Activated naive CD8-positive, alpha-beta T cell treated with anti-CD3 and anti-CD28 coated beads, Interleukin-2, amount 10 ng/mL, durations not matched to agents 7 days and 5 days (primary cell): Measurements from ENCODE around the gene HEY2. TPM values are rescaled to one million over a fixed set of nuclear protein-coding genes. Genes with fewer than 3 reads are reported as not detected.
A peak's percentile ranks its signal among the peaks of the same experiment; 100 is the strongest.
"Not testable (repeated sequence)": the region's sequence is repeated elsewhere in the genome, so short reads cannot be mapped to it uniquely, and the experiment has no call there.

Experiments used
- ATAC-seq: fragments of 150-1000 bp; cut with Tn5 transposase; one replicate; pipeline ENCODE4 v1.10.0; 2021; ENCODE audit warnings: low read depth, moderate library complexity
- POLR2A ChIA-PET: fragments of 350-600 bp; sonication (Branson Sonifier 250); formaldehyde crosslinking; loops from one replicate; lab custom pipeline; 2021; ENCODE audit warnings: antibody characterized with exemption; lab: Charles Lee
- DNase-seq: peaks from one replicate; pipeline ENCODE4 v3.0.0; 2021
- H3K27ac Mint-ChIP-seq: one replicate; pipeline ENCODE4 v1.8.0; 2022; ENCODE audit warnings: mild to moderate bottlenecking, mixed read lengths
- H3K27me3 Mint-ChIP-seq: one replicate; pipeline ENCODE4 v1.8.0; 2022; ENCODE audit warnings: mild to moderate bottlenecking, moderate library complexity, mixed read lengths
- H3K36me3 Mint-ChIP-seq: one replicate; pipeline ENCODE4 v1.8.0; 2021; ENCODE audit warnings: mild to moderate bottlenecking, mixed read lengths
- H3K4me1 Mint-ChIP-seq: one replicate; pipeline ENCODE4 v1.8.0; 2021; ENCODE audit warnings: mixed read lengths
- H3K4me3 Mint-ChIP-seq: one replicate; pipeline ENCODE4 v1.8.0; 2022; ENCODE audit warnings: mild to moderate bottlenecking, moderate library complexity, mixed read lengths
- H3K9me3 Mint-ChIP-seq: one replicate; pipeline ENCODE4 v1.8.0; 2021; ENCODE audit warnings: mixed read lengths
- total RNA-seq, 2 experiments: library from RNA; stranded (reverse); gene quantifications; one replicate each; pipeline ENCODE4 v1.2.3, GENCODE V29; 2021

The HEY2 gene
- total RNA-seq, 2 experiments from 2014 or later: 0.11 to 0.22 TPM

GRCh38 chr6:125797886-125798444 lies 48.5 kb downstream of the HEY2 start:
- POLR2A ChIA-PET: interaction anchor here (1.0 kb wide), 1 partner anchor 8 kb away, joined by 3 read pairs; no protein-coding TSS in a partner anchor
- no peak overlapping the region for H3K27ac Mint-ChIP-seq
- DNase-seq: no peak
- H3K36me3 Mint-ChIP-seq: peaks cover 15% of the 10 kb centered on the region
- H3K27me3 Mint-ChIP-seq: no peaks in the 10 kb centered on the region
- no peaks in the 10 kb centered on the region for H3K9me3 Mint-ChIP-seq
- no peak for ATAC-seq
- no peak overlapping the region for H3K4me3 Mint-ChIP-seq
- peaks cover 21% of the 10 kb centered on the region for H3K4me1 Mint-ChIP-seq

- H3K27me3 Mint-ChIP-seq: no peaks in the 10 kb centered on the region
- peaks cover 19% of the 10 kb centered on the region for H3K4me1 Mint-ChIP-seq
- no peak overlapping the region for H3K4me3 Mint-ChIP-seq
- DNase-seq (no peak), ATAC-seq (no peak)
- POLR2A ChIA-PET: interaction anchor here (1.0 kb wide), 1 partner anchor 9 kb away, joined by 3 read pairs; no protein-coding TSS in a partner anchor
- H3K9me3 Mint-ChIP-seq: no peaks in the 10 kb centered on the region
- H3K27ac Mint-ChIP-seq: no peak overlapping the region
- H3K36me3 Mint-ChIP-seq: peaks cover 19% of the 10 kb centered on the region
Measured at GRCh38 chr6:125798734-125799508, 49.5 kb downstream of the HEY2 start.

GRCh38 chr6:125802383-125802782 lies 53.0 kb downstream of the HEY2 start:
- Mint-ChIP-seq H3K36me3 (peaks cover 24% of the 10 kb centered on the region), H3K9me3 (no peaks in the 10 kb centered on the region), H3K27me3 (no peaks in the 10 kb centered on the region), H3K4me1 (peaks cover 35% of the 10 kb centered on the region), H3K27ac (no peak overlapping the region), H3K4me3 (no peak overlapping the region)
- DNase-seq: no peak
- ATAC-seq: no peak
- POLR2A ChIA-PET: interaction anchor here (2.0 kb wide), 1 partner anchor 12 kb away, joined by 8 read pairs; the partner anchor contains the start of gene NCOA7

GRCh38 chr6:125802943-125803377 lies 53.5 kb downstream of the HEY2 start:
- no peak for ATAC-seq
- peaks cover 24% of the 10 kb centered on the region for H3K36me3 Mint-ChIP-seq
- H3K27ac Mint-ChIP-seq: no peak overlapping the region
- no peak overlapping the region for H3K4me3 Mint-ChIP-seq
- peaks cover 40% of the 10 kb centered on the region for H3K4me1 Mint-ChIP-seq
- no peak for DNase-seq
- H3K27me3 Mint-ChIP-seq: no peaks in the 10 kb centered on the region
- no peaks in the 10 kb centered on the region for H3K9me3 Mint-ChIP-seq
- POLR2A ChIA-PET: no interaction called here

DNA sequence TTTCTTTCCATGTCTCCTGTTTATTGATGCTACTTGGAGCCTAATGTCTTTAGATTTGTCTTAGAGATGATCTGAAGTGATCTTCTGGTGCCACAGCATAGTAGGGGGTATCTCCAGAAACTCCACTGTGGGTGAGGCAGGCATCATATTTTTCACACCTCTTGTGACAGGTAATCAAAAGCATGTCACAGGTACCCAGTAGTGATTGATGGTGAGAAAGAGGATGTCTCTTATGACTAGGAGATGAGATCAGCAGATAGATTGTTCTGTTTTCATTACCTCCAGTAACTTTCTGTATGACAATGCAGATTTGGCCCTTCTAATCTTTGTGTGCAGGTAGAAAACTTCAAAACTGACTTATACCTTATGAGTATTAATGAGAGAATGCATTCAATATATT lies 54.8 kb downstream of the HEY2 start:
- POLR2A ChIA-PET: interaction anchor here (1.2 kb wide), 1 partner anchor 14 kb away, joined by 8 read pairs; the partner anchor contains the start of gene NCOA7
- H3K4me1 Mint-ChIP-seq: peaks cover 42% of the 10 kb centered on the region
- ATAC-seq: peak; percentile 31
- H3K27me3 Mint-ChIP-seq: no peaks in the 10 kb centered on the region
- peaks cover 18% of the 10 kb centered on the region for H3K36me3 Mint-ChIP-seq
- no peak overlapping the region for H3K4me3 Mint-ChIP-seq
- no peaks in the 10 kb centered on the region for H3K9me3 Mint-ChIP-seq
- no peak for DNase-seq
- no peak overlapping the region for H3K27ac Mint-ChIP-seq

GRCh38 chr6:125804866-125805425 lies 55.5 kb downstream of the HEY2 start:
- H3K4me3 Mint-ChIP-seq, H3K27ac Mint-ChIP-seq, H3K27me3 Mint-ChIP-seq, ATAC-seq, H3K9me3 Mint-ChIP-seq, DNase-seq: not testable (repeated sequence)
- POLR2A ChIA-PET: interaction anchor here (1.2 kb wide), 1 partner anchor 14 kb away, joined by 8 read pairs; the partner anchor contains the start of gene NCOA7
- H3K4me1 Mint-ChIP-seq: peaks cover 42% of the 10 kb centered on the region
- H3K36me3 Mint-ChIP-seq: peaks cover 16% of the 10 kb centered on the region

- Mint-ChIP-seq H3K27ac (no peak overlapping the region), H3K27me3 (no peaks in the 10 kb centered on the region), H3K36me3 (peaks cover 16% of the 10 kb centered on the region), H3K9me3 (no peaks in the 10 kb centered on the region), H3K4me3 (no peak overlapping the region), H3K4me1 (peaks cover 46% of the 10 kb centered on the region)
- ATAC-seq (no peak), DNase-seq (no peak)
- POLR2A ChIA-PET: interaction anchor here (1.5 kb wide), 1 partner anchor 16 kb away, joined by 7 read pairs; the partner anchor contains the start of gene NCOA7
Measured at GRCh38 chr6:125806813-125807212, 57.4 kb downstream of the HEY2 start.

DNA sequence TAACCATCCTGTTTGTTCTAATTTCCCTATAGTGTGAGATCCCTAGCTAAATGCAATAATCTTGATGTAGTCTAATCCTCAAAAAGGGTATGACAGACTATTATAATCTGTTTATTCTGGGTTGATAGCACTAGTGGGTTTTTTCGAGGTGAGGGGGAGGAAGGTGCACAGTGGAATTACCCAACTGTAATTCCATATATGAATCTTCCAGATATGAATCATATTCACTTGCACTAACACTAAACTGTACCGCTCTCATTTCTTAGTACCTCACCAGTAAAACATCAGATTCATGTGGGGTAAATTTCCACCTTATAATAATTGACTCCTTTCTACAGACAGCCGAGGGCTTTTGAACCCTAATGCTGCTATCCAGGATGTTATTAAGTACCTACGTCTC lies 57.9 kb downstream of the HEY2 start:
- ATAC-seq (no peak), DNase-seq (no peak)
- Mint-ChIP-seq H3K27me3 (no peaks in the 10 kb centered on the region), H3K27ac (no peak overlapping the region), H3K4me1 (peaks cover 44% of the 10 kb centered on the region), H3K36me3 (peaks cover 13% of the 10 kb centered on the region), H3K4me3 (no peak overlapping the region), H3K9me3 (no peaks in the 10 kb centered on the region)
- POLR2A ChIA-PET: no interaction called here

DNA sequence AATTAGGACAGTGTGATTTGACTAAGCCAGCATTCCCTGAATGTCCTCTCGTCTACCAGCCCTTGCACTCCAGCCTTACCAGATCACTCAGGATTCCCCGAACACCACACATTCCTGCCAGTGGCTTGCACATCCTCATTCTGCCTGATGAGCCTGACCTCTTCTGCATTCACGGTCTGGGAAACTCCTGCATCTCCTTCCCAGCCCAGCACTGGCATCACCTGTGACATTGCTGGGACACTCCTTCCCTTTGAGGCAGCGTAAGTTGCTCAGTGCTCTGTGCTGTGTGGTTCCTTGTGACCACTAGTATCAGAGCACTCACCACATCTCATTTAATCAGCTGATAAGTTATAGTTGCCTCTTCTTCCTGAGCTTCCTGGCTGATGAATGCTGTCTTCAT lies 58.6 kb downstream of the HEY2 start:
- Mint-ChIP-seq H3K9me3 (no peaks in the 10 kb centered on the region), H3K4me1 (peaks cover 40% of the 10 kb centered on the region), H3K4me3 (no peak overlapping the region), H3K27me3 (no peaks in the 10 kb centered on the region), H3K36me3 (peaks cover 18% of the 10 kb centered on the region), H3K27ac (no peak overlapping the region)
- DNase-seq: no peak
- ATAC-seq: no peak
- POLR2A ChIA-PET: interaction anchor here (1.4 kb wide), 1 partner anchor 17 kb away, joined by 4 read pairs; the partner anchor contains the start of gene NCOA7

- Mint-ChIP-seq H3K9me3 (no peaks in the 10 kb centered on the region), H3K36me3 (peaks cover 16% of the 10 kb centered on the region), H3K4me3 (no peak overlapping the region), H3K27ac (no peak overlapping the region), H3K4me1 (peaks cover 38% of the 10 kb centered on the region), H3K27me3 (no peaks in the 10 kb centered on the region)
- ATAC-seq (no peak), DNase-seq (no peak)
- POLR2A ChIA-PET: interaction anchor here (1.4 kb wide), 1 partner anchor 18 kb away, joined by 4 read pairs; the partner anchor contains the start of gene NCOA7
Measured at GRCh38 chr6:125808591-125808990, 59.2 kb downstream of the HEY2 start.

DNA sequence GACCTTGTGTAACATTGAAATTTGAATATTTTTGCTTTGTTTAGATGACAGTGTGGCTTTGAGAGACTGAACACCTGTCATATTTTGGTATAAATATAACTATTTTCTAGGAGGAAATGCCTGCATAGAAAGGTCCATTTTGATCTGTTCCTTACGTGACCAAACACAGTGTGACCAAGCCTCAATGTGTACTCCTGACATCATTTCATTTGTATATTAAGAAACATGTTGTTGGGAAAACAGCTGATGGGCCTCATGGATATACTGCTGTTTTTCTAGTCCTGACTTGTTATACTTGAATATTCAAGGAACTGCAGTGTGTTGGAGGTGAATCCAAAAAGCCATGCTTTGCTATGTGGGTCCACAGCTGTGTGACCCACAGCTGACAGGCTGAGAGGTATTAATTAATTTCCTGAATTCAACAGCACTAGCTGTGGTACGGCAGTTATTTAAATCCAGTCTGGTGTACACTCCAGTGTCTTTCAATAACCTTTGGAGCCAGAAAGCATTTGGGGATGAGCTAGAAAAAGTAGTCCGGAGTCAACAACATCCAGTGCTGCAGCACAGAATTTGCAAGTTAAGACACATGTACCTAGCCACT lies 60.2 kb downstream of the HEY2 start:
- POLR2A ChIA-PET: interaction anchor here (1.8 kb wide), 1 partner anchor 19 kb away, joined by 8 read pairs; the partner anchor contains the start of gene NCOA7
- no peak for ATAC-seq
- no peak for DNase-seq
- Mint-ChIP-seq H3K27ac (no peak overlapping the region), H3K9me3 (no peaks in the 10 kb centered on the region), H3K4me1 (peaks cover 35% of the 10 kb centered on the region), H3K4me3 (no peak overlapping the region), H3K36me3 (peaks cover 10% of the 10 kb centered on the region), H3K27me3 (no peaks in the 10 kb centered on the region)

DNA sequence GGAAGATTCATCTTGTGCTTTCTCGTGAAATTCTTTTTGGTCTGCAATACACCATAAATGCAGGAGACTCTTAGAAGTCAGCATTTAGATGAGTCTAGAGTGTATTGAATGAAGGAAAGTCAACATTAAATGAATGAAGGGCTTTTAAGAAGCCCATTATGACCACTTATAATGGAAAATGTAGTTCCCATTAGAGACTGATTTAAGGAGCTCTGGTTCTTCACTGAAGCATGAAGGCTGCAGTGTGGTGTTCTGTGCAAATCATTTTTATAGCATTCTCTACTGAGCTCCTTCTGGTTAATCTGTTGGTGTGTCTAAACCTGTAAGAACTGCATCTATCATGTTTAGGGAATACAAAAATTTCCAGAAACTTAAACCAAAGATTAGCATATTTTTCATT lies 61.0 kb downstream of the HEY2 start:
- POLR2A ChIA-PET: interaction anchor here (1.8 kb wide), 1 partner anchor 20 kb away, joined by 8 read pairs; the partner anchor contains the start of gene NCOA7

More for the DNA sequence above, 61.0 kb downstream of the HEY2 start:
- peaks cover 12% of the 10 kb centered on the region for H3K36me3 Mint-ChIP-seq
- DNase-seq (no peak), ATAC-seq (no peak)
- H3K27ac Mint-ChIP-seq: no peak overlapping the region
- no peaks in the 10 kb centered on the region for H3K27me3 Mint-ChIP-seq
- H3K9me3 Mint-ChIP-seq: no peaks in the 10 kb centered on the region
- H3K4me3 Mint-ChIP-seq: no peak overlapping the region
- H3K4me1 Mint-ChIP-seq: peaks cover 36% of the 10 kb centered on the region
